Thyroid gland (tissue), 4 donors: Measurements from ENCODE around the gene POLD1.

Experiments used
- CTCF ChIP-seq, 6 experiments: fragments of 200-600 bp in 3 of 6; fragments of 450-650 bp in 3 of 6; sonication (generic) in 3 of 6; IDR thresholded peaks; one replicate each; pipeline ENCODE4 v1.5.1; 2016 to 2019; ENCODE audit warnings: antibody characterized with exemption in 6 of 6, mild to moderate bottlenecking in 2 of 6, inconsistent platforms in 1 of 6, moderate library complexity in 1 of 6
- POLR2A ChIP-seq, 2 donors: fragments of 450-650 bp; IDR thresholded peaks; one replicate each; pipeline ENCODE4 v1.6.1; 2017; ENCODE audit warnings: antibody characterized with exemption in 2 of 2, mild to moderate bottlenecking in 2 of 2, moderate library complexity in 1 of 2

- TF ChIP-seq CTCF (IDR thresholded peaks at IDR 0.05) (no peak), POLR2A (IDR thresholded peaks at IDR 0.05) (no peak)
These were observed 22.1 kb downstream of the POLD1 start for GRCh38 chr19:50406156-50406820.
